ENCODE measurements around the gene CSPG5.
A peak's percentile ranks its signal among the peaks of the same experiment; 100 is the strongest.

The CSPG5 gene, protein sequence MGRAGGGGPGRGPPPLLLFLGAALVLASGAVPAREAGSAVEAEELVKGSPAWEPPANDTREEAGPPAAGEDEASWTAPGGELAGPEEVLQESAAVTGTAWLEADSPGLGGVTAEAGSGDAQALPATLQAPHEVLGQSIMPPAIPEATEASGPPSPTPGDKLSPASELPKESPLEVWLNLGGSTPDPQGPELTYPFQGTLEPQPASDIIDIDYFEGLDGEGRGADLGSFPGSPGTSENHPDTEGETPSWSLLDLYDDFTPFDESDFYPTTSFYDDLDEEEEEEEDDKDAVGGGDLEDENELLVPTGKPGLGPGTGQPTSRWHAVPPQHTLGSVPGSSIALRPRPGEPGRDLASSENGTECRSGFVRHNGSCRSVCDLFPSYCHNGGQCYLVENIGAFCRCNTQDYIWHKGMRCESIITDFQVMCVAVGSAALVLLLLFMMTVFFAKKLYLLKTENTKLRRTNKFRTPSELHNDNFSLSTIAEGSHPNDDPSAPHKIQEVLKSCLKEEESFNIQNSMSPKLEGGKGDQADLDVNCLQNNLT

DNA sequence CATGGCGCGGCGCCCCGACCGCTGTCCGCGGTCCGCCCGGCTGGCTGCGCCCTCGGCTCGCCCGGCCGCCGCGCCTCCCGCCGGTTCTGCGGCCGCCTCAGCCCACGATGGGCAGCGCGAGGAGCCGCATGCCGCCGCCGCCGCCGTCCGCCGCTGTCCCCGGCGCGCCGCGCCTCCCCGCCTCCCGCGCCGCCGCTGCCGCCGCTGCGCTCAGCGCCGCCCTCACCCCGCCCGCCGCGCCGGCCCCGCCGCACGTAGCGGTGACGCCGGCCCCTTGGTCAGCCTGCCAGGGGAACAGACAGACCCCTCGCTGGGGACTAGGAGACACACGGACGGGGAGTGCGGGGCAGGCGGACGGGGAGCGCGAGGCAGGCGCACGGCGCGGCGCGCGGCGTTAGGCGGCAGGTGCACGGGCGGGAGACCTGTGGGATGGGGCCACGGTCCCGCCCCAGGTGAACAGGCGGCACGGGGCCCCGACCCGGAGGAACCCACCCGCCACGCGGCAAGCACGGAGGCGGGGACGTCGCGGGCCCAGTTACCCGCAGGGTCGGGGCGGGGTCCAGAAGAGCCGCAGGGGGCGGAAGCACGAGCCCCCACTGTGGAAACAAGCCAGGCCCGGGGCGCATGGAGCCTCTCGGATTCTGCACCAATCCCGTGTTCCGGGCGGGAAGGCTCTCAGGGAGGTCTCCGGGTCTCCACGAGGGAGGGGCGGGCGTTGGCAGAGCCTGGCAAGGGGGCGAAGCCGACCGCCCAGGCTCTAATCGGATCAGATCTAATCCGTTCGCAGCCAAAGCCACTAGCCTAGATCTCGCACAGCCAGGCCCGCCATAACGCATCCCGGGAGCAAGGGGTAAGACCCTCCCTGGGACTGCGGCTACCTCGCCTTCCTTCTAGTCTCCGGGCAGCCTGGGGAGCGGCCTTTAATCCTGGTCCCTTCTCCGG is at the start of gene CSPG5:
Gene CSPG5 (minus strand): TSS at position 175 of the 942 bp plus-strand sequence. CDS start 172 bp downstream, at position 3.
- DNase-seq (ENCODE audit: insufficient read length, low spot score), result peak; percentile 42
- no peak for FAIRE-seq

DNA sequence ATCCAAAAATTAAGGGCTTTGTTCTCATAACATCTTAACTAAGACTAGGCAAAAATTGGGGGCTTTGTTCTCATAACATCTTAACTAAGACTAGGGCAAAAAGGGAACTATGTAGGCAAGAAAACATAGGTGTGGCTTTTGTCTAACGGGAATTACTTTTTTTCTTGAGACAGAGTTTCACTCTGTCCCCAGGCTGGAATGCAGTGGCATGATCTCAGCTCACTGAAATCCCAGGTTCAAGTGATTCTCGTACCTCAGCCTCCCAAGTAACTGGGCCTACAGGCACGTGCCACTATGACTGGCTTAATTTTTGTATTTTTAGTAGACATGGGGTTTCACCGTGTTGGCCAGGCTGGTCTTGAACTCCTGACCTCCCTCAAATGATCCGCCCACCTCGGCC is 49.8 kb upstream of the CSPG5 start:
- DNase-seq (ENCODE audit: insufficient read length, low spot score) (no peak), FAIRE-seq (no peak)

DNA sequence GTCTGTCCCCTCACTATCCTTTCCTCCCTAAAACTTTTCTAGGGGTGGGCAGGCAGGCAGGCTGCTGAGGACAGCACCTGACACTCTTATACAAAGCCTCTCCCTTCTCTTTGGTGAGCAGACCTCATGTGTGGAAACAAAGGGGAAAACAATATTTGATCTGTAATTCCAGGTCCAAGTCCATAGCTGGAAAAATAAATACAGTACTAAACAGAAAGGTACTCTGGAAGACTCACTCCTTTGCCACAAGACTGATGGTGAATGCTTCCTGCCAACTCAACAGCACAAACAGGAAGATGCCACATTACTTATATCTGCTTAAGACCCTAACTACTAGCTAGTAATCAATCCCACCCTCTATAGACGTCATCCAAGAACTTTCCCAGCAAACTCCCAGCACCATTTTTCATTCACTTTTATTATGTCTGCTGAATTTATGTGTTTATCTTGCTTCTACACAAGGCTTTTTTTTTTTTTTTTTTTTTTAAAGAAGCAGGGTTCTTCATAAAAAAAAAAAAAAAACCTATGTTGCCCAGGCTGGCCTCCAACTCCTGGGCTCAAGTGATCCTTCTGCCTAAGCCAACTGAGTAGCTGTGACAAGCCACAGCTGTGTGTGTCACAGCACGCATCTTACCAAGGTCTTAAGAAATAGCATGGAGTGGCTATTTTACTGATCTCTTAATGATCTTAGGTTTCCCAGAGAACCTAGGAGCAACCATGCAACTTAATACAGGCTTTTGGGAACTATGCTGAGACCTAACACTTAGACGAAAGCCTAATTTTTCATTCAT is 44.2 kb upstream of the CSPG5 start:
- FAIRE-seq, result no peak
- DNase-seq (ENCODE audit: insufficient read length, low spot score), result no peak

DNA sequence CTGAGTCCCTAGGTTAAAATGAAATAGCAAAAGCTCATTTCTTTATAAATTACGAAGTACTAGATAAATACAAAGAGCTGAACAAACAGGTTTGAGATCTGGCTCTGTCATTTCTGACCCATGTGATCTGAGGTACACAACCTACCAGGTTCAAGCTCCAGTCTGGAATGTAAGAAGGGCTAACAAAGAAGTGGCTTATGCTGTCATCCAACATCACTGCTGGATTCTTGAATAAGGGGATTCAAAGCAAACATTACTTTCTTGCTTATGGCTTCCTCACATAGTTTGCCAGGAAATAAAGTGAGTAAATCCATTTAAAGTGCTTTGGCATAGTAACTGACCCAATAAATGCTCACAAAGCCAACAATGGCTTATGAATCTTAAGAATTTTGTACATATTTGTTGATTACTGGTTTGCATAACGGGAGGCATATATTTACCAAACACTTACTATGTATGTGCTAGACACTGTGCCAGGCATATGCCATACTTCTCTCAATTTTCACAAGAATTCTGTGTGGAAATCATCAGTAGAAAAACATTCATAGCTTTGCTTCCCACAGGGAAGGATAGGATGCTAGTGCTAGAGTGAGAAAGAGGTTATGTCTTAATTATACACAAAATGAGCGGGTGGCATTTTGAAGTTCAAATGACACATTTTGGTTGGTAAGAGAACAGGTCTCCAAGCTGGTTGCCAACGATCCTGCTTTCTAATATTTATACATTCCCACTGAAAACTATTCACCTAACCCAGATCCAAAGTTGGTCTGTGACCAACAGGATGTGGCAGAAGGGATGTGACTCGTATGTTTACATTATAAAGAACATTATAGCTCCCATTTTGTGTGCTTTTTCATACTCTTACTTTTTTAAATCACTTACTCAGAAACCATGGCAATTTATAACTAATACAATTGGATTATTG is 38.7 kb upstream of the CSPG5 start:
- DNase-seq (ENCODE audit: insufficient read length, low spot score) (no peak), FAIRE-seq (no peak)

DNA sequence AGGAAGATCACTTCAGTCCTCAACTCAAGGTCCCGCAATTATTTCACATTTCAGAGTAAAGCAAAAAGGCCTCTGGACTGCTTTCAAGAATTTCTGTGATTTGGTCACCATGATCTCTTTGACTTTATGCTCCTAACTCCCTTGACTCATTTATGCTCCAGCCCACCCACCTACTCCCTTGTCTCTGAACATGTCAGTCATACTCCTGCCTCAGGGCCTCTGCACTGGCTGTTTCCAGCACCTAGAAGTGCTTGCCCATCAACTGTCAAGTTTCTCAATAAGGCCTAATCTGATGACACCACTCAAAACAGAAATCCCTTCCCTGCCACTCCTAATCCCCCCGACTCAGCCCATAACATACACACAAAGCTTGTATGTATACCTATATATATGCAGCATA is 36.1 kb upstream of the CSPG5 start:
- DNase-seq (ENCODE audit: insufficient read length, low spot score), result no peak
- no peak for FAIRE-seq

DNA sequence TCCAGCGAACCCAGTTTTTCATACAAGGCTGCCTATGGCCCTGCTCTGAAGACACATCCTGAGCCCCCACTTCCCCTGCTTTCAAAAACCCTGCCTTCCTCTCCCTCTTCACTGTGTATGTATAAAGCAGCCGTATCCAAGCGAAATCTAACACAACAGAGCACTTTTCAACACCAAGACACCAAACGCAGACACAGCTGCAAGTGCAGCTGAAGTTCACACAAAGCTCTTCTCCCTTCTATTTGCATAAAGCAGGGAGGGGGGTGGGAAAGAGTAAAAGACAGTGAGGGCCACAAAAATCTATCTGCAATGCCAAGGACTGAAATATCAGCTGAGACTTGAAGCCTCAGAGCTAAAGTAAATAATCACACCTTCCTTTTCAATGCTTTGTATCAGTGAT is 35.1 kb upstream of the CSPG5 start:
- DNase-seq (ENCODE audit: insufficient read length, low spot score) (peak; percentile 9), FAIRE-seq (no peak)

DNA sequence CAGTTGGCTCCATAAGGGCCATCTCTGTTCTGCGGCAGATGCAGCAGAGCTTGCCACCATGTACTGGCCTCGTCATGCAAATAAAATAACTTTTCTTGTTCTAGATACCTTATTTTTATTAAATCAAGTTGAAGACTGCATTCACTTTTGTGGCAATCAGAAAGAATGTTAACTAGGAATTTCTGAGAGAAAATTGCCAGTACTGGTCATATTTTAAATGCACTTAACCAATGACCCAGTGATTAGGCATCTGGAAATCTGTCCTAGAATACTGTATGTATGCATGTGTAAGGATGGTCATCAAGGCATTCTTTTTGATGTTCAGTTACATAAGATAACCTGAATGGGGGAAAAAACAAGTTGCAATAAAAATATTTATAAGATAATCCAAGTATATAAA is 34.2 kb upstream of the CSPG5 start:
- DNase-seq (ENCODE audit: insufficient read length, low spot score) (no peak), FAIRE-seq (no peak)

DNA sequence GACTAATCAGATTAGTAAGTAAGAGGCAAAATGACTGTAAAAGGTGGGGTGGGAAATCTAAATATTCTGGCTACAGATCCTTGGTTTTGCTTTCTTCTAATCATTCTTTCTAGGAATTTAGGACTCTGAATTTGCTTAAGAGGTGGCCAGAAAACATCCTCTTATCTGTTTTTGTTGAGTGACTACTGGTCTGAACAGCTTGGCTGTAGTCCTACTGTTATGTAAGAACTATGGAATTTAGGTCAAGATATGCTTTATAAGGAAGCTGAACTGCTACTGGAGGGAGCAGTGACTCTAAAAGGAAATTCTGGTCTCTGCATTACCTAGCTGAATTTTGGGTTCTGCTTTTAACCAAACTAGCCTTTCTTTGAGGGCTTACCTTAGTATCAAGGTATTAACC is 33.5 kb upstream of the CSPG5 start:
- no peak for FAIRE-seq
- DNase-seq (ENCODE audit: insufficient read length, low spot score), result no peak

DNA sequence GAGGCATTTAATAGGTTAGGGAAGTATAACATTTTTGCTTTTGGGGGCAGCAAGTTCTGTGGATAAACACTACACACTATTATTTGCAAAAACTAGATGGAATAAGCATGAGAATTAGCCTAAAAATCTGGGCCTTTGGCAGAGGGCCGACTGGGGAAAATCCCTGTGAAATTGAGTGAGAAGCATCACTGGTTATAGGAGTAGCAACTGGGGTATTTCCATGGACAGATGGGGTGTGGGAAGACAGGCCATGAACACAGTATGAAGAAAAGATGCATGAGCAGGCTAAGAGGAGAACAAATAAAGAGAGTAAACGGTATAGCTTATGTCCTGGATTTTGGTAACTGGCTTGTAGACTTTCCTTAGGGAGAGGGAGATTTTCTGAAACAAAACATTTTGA is 32.9 kb upstream of the CSPG5 start:
- DNase-seq (ENCODE audit: insufficient read length, low spot score) (no peak), FAIRE-seq (no peak)

DNA sequence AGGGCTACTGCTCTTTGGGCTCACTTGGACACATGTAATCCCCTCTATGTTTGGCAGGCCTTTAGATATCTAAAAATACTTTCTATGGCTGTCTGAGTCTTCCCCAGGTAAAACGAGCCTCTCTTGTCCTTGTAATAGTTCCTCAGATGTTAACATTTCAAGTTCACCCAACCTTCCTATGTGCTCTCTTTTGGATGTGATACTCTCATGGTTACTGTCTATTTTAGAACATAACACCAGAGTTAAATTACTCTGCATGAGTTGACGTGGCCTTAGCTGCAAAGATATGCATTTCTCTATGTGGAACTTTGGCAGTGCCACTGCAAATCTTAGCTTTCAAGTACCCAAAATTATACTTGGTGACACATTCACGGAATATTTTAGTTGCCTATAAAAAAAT is 31.9 kb upstream of the CSPG5 start:
- no peak for FAIRE-seq
- no peak for DNase-seq (ENCODE audit: insufficient read length, low spot score)

DNA sequence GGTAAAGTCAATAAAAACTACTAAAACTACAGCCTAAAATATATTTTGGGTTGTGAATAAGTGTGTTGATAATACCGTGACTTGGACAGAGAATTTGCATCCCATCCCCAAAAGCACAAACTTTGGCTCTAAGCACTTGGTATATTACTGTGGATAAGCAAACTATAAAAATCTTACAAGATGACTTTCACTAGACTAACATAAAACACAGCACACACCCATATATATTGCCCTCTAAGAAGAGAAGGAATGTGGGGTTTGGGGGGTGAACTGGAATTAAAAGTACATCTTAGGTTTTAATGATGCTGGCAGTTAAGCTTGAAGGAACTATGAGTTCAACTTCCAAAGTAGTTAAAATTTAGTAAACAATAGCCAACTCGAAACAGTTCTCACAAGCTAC is 28.7 kb upstream of the CSPG5 start:
- FAIRE-seq (no peak), DNase-seq (ENCODE audit: insufficient read length, low spot score) (no peak)

DNA sequence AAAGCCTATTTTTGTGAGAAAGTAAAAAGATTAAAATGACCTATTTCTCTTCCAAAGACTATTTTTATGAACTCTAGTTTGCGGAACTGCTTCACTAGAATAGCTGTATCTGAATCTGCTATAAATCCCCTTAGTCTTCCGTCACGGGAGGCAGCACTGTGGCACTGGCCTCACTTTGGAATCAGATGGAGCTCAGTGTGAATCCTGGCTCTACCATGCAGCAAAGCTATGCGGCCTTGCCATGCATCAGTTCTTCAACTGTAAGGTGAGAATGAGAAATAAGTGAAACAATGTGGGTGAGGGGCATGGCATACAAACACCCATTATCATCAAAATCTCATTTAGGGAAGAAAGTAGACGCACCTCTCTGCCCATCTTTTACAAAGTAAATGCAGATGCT is 27.5 kb upstream of the CSPG5 start:
- FAIRE-seq, result no peak
- no peak for DNase-seq (ENCODE audit: insufficient read length, low spot score)

DNA sequence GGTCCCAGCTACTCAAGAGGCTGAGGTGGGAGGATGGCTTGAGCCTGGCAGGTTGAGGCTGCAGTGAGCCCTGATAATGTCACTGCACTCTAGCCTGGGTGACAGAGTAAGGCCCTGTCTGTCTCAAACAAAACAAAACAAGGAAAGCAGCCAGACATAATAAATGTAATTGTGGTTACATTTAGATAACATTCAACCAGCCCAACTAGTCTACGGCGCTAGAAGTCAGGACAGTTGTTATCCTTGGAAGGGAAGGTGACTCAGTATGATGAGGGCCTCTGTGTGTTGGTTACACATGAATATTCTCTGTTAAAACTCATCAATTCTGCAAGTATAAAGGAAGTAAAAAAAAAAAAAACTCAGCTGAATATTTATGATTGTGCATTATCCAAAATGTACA is 27.0 kb upstream of the CSPG5 start:
- FAIRE-seq (no peak), DNase-seq (ENCODE audit: insufficient read length, low spot score) (no peak)

DNA sequence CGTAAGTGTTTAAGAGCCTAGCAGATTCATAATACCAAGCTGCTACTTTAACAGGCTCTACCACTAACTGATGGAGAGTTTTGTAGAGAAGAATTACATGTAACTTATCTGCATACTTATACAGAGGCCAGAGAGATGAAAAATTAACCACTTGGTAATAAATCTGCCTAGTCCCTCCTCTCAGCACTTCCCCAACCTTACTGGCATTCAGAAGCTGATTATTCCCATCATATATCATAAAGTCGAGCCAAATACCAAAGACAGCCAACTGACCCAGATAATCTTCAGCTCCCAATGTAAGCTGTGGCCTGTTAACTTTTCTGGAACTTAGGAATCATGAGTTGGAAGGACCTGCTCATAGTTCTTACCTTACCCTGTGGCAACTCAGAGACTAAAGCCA is 25.5 kb upstream of the CSPG5 start:
- FAIRE-seq (no peak), DNase-seq (ENCODE audit: insufficient read length, low spot score) (no peak)

DNA sequence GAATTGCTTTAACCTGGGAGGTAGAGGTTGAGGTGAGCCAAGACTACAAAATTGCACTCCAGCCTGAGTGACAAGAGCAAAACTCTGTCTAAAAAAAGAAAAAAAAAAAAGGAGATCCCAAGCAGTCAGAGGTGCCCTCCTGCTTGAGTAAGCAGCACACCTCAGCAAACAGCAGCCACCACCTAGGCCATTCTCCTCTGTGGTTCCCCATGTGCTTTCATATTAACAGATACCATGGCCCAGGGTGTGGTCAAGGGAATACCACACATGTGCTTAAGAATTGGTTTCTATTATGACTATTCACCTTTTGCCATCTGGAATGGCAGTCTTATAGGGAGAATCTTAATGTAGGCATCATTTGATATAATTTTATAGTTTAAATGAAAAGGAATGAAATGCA is 24.7 kb upstream of the CSPG5 start:
- FAIRE-seq (no peak), DNase-seq (ENCODE audit: insufficient read length, low spot score) (no peak)

DNA sequence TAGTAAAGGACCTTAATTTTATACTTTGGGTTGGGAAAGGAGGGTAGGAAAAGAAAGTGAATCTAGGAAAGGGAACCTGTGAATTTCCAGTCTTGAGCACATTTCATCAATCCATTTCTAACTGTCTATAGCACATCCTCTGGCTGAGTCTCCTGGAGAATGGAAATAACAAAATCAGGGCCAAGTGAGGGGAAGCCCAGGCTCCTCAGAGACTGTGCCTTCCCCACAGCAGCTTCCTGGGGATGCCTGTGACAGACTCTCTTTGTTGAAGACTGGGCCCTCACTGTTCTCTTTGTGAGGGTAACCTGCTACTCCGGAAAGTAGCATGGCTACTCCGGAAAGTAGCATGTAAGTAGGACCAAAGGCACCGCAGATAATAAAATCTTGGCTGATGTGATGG is 22.6 kb upstream of the CSPG5 start:
- FAIRE-seq, result no peak

DNA sequence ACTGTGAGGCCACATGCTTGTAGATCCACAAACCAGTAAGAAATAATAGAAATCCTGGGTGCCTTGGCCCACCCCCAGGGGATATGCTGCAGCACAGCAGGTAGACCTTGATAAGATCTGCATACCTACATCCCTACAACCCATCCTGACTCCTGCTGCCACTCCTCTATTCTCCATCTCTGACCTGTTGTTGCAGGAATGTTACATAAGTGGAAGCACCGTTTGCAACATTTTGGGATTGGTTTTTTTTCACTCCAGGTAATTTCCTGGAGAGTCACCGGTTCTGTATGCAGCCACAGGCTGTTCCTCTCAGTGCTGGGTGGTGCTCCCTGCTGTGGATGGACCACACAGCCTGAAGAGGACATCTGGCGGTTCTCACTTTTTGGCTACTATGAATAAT is 16.1 kb upstream of the CSPG5 start:
- DNase-seq (ENCODE audit: insufficient read length, low spot score) (no peak), FAIRE-seq (no peak)

More for the DNA sequence above, 22.6 kb upstream of the CSPG5 start:
- DNase-seq (ENCODE audit: insufficient read length, low spot score), result no peak

DNA sequence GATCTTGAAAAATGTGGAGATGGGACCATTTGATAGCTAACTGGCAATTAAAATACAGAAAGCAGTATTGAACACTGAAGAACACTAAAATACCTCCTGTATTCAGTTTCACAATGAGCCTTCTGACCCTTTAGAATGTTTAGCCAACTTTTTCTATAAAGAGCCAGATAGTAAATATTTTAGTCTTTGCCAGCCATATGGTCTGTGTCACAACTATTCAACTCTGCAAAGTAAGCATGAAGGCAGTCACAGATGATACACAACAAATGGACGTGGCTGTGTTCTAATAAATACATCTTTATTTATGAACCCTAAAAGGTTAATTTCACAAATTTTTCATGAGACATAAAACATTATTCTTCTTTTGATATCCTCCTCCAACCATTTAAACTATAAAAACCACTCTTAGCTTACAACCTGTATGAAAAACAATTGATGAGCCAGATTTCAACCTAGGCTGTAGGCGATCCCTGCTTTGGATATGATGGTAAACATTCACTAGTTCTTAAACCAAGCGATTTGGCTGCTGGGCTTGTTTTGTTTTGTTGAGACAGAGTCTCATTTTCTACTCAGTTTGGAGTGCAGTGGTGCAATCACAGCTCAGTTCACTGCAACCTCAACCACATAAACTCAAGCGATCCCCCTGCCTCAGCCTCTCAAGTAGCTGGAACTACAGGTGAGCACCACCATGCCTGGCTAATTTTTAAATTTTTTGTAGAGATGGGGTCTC is 13.6 kb upstream of the CSPG5 start:
- FAIRE-seq, result no peak
- no peak for DNase-seq (ENCODE audit: insufficient read length, low spot score)

DNA sequence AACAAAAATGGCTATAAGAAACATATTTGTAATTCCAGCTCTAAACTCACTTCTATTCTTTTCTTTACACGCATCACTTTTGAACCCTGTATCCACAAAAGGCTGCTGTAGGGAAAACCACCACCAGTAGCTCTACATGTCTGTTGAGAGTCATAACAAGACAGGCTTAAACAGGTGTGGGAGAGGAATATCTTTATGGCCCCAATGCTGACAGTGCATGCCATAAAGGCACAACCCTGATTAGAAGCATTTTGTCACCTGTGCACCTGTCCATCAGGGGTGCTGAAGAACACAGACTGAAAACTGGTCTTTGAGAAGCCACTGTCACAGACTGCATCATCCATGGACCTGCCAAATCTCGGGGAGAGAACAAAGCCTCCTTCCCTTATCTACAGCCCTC is 11.6 kb upstream of the CSPG5 start:
- no peak for FAIRE-seq
- DNase-seq (ENCODE audit: insufficient read length, low spot score), result no peak

Data from GM19239 (cell line).